Smooth muscle cell (in vitro differentiated cells): Measurements from ENCODE around the gene PLEKHA5. TPM values are rescaled to one million over a fixed set of nuclear protein-coding genes. Genes with fewer than 3 reads are reported as not detected.
"Not testable (repeated sequence)": the region's sequence is repeated elsewhere in the genome, so short reads cannot be mapped to it uniquely, and the experiment has no call there.

Experiments
- DNase-seq: peaks from one replicate; lab custom pipeline; 2025; ENCODE audit not compliant: unreplicated experiment; lab: John Stamatoyannopoulos, UW
- H2AFZ ChIP-seq: fragments of 200-600 bp; sonication (generic); 2 replicates; pipeline ENCODE4 v1.6.0; 2016; ENCODE audit warnings: antibody characterized with exemption, low read depth, mild to moderate bottlenecking
- H3F3A ChIP-seq: fragments of 200-600 bp; sonication (generic); 2 replicates; pipeline ENCODE4 v1.6.0; 2017; ENCODE audit warnings: antibody characterized with exemption, low read depth
- H3K27ac ChIP-seq: fragments of 200-600 bp; sonication (generic); 2 replicates; pipeline ENCODE4 v1.5.1; 2016; ENCODE audit warnings: low read depth, mild to moderate bottlenecking
- H3K27me3 ChIP-seq: fragments of 200-600 bp; sonication (generic); 2 replicates; pipeline ENCODE4 v1.6.1; 2016; ENCODE audit warnings: low read depth, mild to moderate bottlenecking
- H3K36me3 ChIP-seq: fragments of 200-600 bp; sonication (generic); 2 replicates; pipeline ENCODE4 v1.5.1; 2016; ENCODE audit warnings: low read depth
- H3K4me1 ChIP-seq: fragments of 200-600 bp; sonication (generic); 2 replicates; pipeline ENCODE4 v1.5.1; 2016; ENCODE audit warnings: low read depth
- H3K4me2 ChIP-seq: fragments of 200-600 bp; sonication (generic); 2 replicates; pipeline ENCODE4 v1.6.0; 2016; ENCODE audit warnings: mild to moderate bottlenecking
- H3K4me3 ChIP-seq: fragments of 200-600 bp; sonication (generic); 2 replicates; pipeline ENCODE4 v1.5.1; 2016; ENCODE audit warnings: mild to moderate bottlenecking
- H3K79me2 ChIP-seq: fragments of 200-600 bp; sonication (generic); 2 replicates; pipeline ENCODE4 v1.6.0; 2016; ENCODE audit warnings: low read depth, mild to moderate bottlenecking
- H3K9ac ChIP-seq: fragments of 200-600 bp; sonication (generic); 2 replicates; pipeline ENCODE4 v1.6.0; 2016; ENCODE audit warnings: low read depth
- H3K9me3 ChIP-seq: fragments of 200-600 bp; sonication (generic); replicated peaks from 2 replicates; pipeline ENCODE4 v1.5.1; 2016; ENCODE audit warnings: low read depth
- H4K20me1 ChIP-seq: fragments of 200-600 bp; sonication (generic); 2 replicates; pipeline ENCODE4 v1.6.0; 2016; ENCODE audit warnings: low read depth
- CTCF ChIP-seq: fragments of 200-600 bp; sonication (generic); IDR thresholded peaks from 2 replicates; pipeline ENCODE4 v1.5.1; 2017; ENCODE audit warnings: borderline replicate concordance, mild to moderate bottlenecking, antibody characterized with exemption; ENCODE audit not compliant: insufficient read depth, poor library complexity, severe bottlenecking
- WGBS: methylation state at CpG from one replicate; pipeline ENCODE4 v1.1.7; 2016; ENCODE audit warnings: low lambda C conversion rate; 5-methylcytosine and 5-hydroxymethylcytosine counted together
- polyA plus RNA-seq: library from polyadenylated mRNA; unstranded; fragments of >200 nt; fragmentation: Nextera tagmentation; extraction: Ambion mirVana; gene quantifications from 2 replicates; pipeline ENCODE4 v1.2.1, GENCODE V29; 2016
- total RNA-seq: library from RNA; depleted of rRNA; stranded (reverse); fragments of >200 nt; gene quantifications from 2 replicates; pipeline ENCODE4 v1.2.3, GENCODE V29; 2014

The PLEKHA5 gene
- total and polyA plus RNA-seq, 2 experiments from 2014 or later, result 21.4 to 43.1 TPM

GRCh38 chr12:19227880-19228210 lies 98.3 kb downstream of the PLEKHA5 start:
- no peaks in the 10 kb centered on the region for H3K9me3 ChIP-seq
- peaks cover 55% of the 10 kb centered on the region for H3K79me2 ChIP-seq
- peaks cover 4% of the 10 kb centered on the region for H4K20me1 ChIP-seq
- H3F3A ChIP-seq, result no peaks in the 10 kb centered on the region
- WGBS, result 92% methylated on average over 1 of the region's 1 CpG
- peaks cover 30% of the 10 kb centered on the region for H3K4me1 ChIP-seq
- no peaks in the 10 kb centered on the region for H3K27me3 ChIP-seq
- no peak overlapping the region for H3K4me2 ChIP-seq
- TF ChIP-seq CTCF, result no peak
- no peak overlapping the region for H3K9ac ChIP-seq
- no peak for DNase-seq
- H3K36me3 ChIP-seq, result no peaks in the 10 kb centered on the region
- H3K27ac ChIP-seq, result no peak overlapping the region
- H2AFZ ChIP-seq, result no peak overlapping the region
- H3K4me3 ChIP-seq, result no peak overlapping the region

GRCh38 chr12:19229021-19229420 lies 99.5 kb downstream of the PLEKHA5 start:
- H2AFZ ChIP-seq, H4K20me1 ChIP-seq, H3K27ac ChIP-seq, H3K27me3 ChIP-seq, DNase-seq, H3K9me3 ChIP-seq, H3K4me3 ChIP-seq, H3K9ac ChIP-seq, H3K4me2 ChIP-seq, H3K36me3 ChIP-seq: not testable (repeated sequence)
- Histone ChIP-seq H3K79me2 (peaks cover 55% of the 10 kb centered on the region), H3F3A (peaks cover 11% of the 10 kb centered on the region), H3K4me1 (peaks cover 27% of the 10 kb centered on the region)
- WGBS, result 98% methylated on average over 6 of the region's 6 CpGs

GRCh38 chr12:19230299-19230866 lies 100.8 kb downstream of the PLEKHA5 start:
- TF ChIP-seq CTCF, result no peak

GRCh38 chr12:19230896-19231295 lies 101.4 kb downstream of the PLEKHA5 start:
- Histone ChIP-seq H3K27me3 (no peaks in the 10 kb centered on the region), H3K79me2 (peaks cover 41% of the 10 kb centered on the region), H3K36me3 (no peaks in the 10 kb centered on the region), H2AFZ (no peak overlapping the region), H3F3A (peaks cover 20% of the 10 kb centered on the region), H3K9me3 (no peaks in the 10 kb centered on the region), H4K20me1 (peaks cover 16% of the 10 kb centered on the region), H3K4me1 (peaks cover 35% of the 10 kb centered on the region), H3K4me2 (no peak overlapping the region), H3K9ac (no peak overlapping the region), H3K4me3 (no peak overlapping the region), H3K27ac (no peak overlapping the region)
- DNase-seq, result no peak
- TF ChIP-seq CTCF, result no peak

More at GRCh38 chr12:19230299-19230866, 100.8 kb downstream of the PLEKHA5 start:
- peaks cover 20% of the 10 kb centered on the region for H3F3A ChIP-seq
- H3K27me3 ChIP-seq, result no peaks in the 10 kb centered on the region
- H3K9me3 ChIP-seq, result no peaks in the 10 kb centered on the region
- peaks cover 13% of the 10 kb centered on the region for H4K20me1 ChIP-seq
- H3K27ac ChIP-seq, result no peak overlapping the region
- H3K36me3 ChIP-seq, result no peaks in the 10 kb centered on the region
- 95% methylated on average over 30 of the region's 37 CpGs for WGBS
- no peak overlapping the region for H2AFZ ChIP-seq
- no peak overlapping the region for H3K4me3 ChIP-seq
- DNase-seq, result no peak
- peaks cover 35% of the 10 kb centered on the region for H3K4me1 ChIP-seq
- H3K79me2 ChIP-seq, result peaks cover 46% of the 10 kb centered on the region
- H3K9ac ChIP-seq, result no peak overlapping the region
- no peak overlapping the region for H3K4me2 ChIP-seq
